Astrocyte (in vitro differentiated cells and primary cell): ENCODE measurements around the gene APOBEC3F. TPM values are rescaled to one million over a fixed set of nuclear protein-coding genes. Genes with fewer than 3 reads are reported as not detected.
"Not testable (repeated sequence)": the region's sequence is repeated elsewhere in the genome, so short reads cannot be mapped to it uniquely, and the experiment has no call there.

Source experiments
- DNase-seq: peaks from one replicate; pipeline ENCODE4 v3.0.0-alpha.2; 2010; ENCODE audit warnings: low read depth
- FAIRE-seq: peaks from 2 replicates; lab custom pipeline; 2011; peaks lifted over from hg19 to GRCh38; lab: Jason Lieb, UNC
- H2AFZ ChIP-seq: 2 replicates; pipeline ENCODE4 v1.6.0; 2012; ENCODE audit warnings: low read depth, low read length, inconsistent platforms
- H3K27ac ChIP-seq: 2 replicates; pipeline ENCODE4 v1.5.1; 2011; ENCODE audit warnings: low read depth, low read length, inconsistent platforms
- H3K27me3 ChIP-seq: 2 replicates; pipeline ENCODE4 v1.6.0; 2011; ENCODE audit warnings: low read length, inconsistent platforms; ENCODE audit not compliant: insufficient read depth
- H3K36me3 ChIP-seq: 2 replicates; pipeline ENCODE4 v1.5.1; 2011; ENCODE audit warnings: low read length, inconsistent platforms; ENCODE audit not compliant: insufficient read depth
- H3K4me1 ChIP-seq: 2 replicates; pipeline ENCODE4 v1.5.1; 2011; ENCODE audit warnings: low read length, inconsistent platforms; ENCODE audit not compliant: insufficient read depth
- H3K4me2 ChIP-seq: 2 replicates; pipeline ENCODE4 v1.6.0; 2012; ENCODE audit warnings: low read length, inconsistent platforms
- H3K4me3 ChIP-seq: 2 replicates; pipeline ENCODE4 v1.5.1; 2011; ENCODE audit warnings: low read depth, mild to moderate bottlenecking, low read length, inconsistent platforms; ENCODE audit not compliant: insufficient read depth
- H3K79me2 ChIP-seq: 2 replicates; pipeline ENCODE4 v1.6.0; 2012; ENCODE audit warnings: mild to moderate bottlenecking, low read length, inconsistent platforms; ENCODE audit not compliant: insufficient read depth
- H3K9ac ChIP-seq: 2 replicates; pipeline ENCODE4 v1.6.0; 2012; ENCODE audit warnings: mild to moderate bottlenecking, low read length, inconsistent platforms
- H3K9me3 ChIP-seq: 2 replicates; pipeline ENCODE4 v1.5.1; 2012; ENCODE audit warnings: low read depth, mild to moderate bottlenecking, low read length, inconsistent platforms; ENCODE audit not compliant: insufficient read depth
- H4K20me1 ChIP-seq: 2 replicates; pipeline ENCODE4 v1.6.0; 2012; ENCODE audit warnings: low read length, inconsistent platforms; ENCODE audit not compliant: insufficient read depth
- H3K27ac Mint-ChIP-seq: one replicate; pipeline ENCODE4 v1.8.0; 2021; ENCODE audit warnings: mild to moderate bottlenecking, mixed read lengths; ENCODE audit not compliant: unreplicated experiment
- H3K27me3 Mint-ChIP-seq: one replicate; pipeline ENCODE4 v1.8.0; 2021; ENCODE audit warnings: low read depth, mixed read lengths; ENCODE audit not compliant: unreplicated experiment
- H3K36me3 Mint-ChIP-seq: one replicate; pipeline ENCODE4 v1.8.0; 2021; ENCODE audit warnings: low read depth, mixed read lengths; ENCODE audit not compliant: unreplicated experiment
- H3K4me1 Mint-ChIP-seq: one replicate; pipeline ENCODE4 v1.8.0; 2021; ENCODE audit warnings: low read depth, mixed read lengths; ENCODE audit not compliant: unreplicated experiment
- H3K4me3 Mint-ChIP-seq: one replicate; pipeline ENCODE4 v1.8.0; 2021; ENCODE audit warnings: mild to moderate bottlenecking, moderate library complexity, mixed read lengths; ENCODE audit not compliant: unreplicated experiment
- H3K9me3 Mint-ChIP-seq: one replicate; pipeline ENCODE4 v1.8.0; 2021; ENCODE audit warnings: mild to moderate bottlenecking, mixed read lengths; ENCODE audit not compliant: unreplicated experiment
- CTCF ChIP-seq: IDR thresholded peaks from 2 replicates; pipeline ENCODE4 v1.5.1; 2011; ENCODE audit warnings: low read depth, mild to moderate bottlenecking, inconsistent platforms, low read length, moderate library complexity; ENCODE audit not compliant: insufficient read depth
- EZH2 ChIP-seq: IDR thresholded peaks from 2 replicates; pipeline ENCODE4 v1.6.1; 2012; ENCODE audit warnings: mild to moderate bottlenecking, low read length, inconsistent platforms; ENCODE audit not compliant: insufficient read depth
- total RNA-seq: library from RNA; stranded (reverse); gene quantifications from 2 replicates; pipeline ENCODE4 v1.2.1, GENCODE V29; 2021

APOBEC3F gene
- total RNA-seq, 1 donor from 2014 or later = 10.4 TPM

GRCh38 chr22:39055658-39056057 is 15.0 kb downstream of the APOBEC3F start:
- H3K4me3 ChIP-seq = no peak overlapping the region

GRCh38 chr22:39061290-39061689 is 20.6 kb downstream of the APOBEC3F start:
- H3K9me3 Mint-ChIP-seq, H3K4me1 Mint-ChIP-seq, H3K36me3 Mint-ChIP-seq, FAIRE-seq, H3K27ac ChIP-seq, H3K27ac Mint-ChIP-seq, H3K27me3 ChIP-seq, H3K36me3 ChIP-seq, H3K4me3 Mint-ChIP-seq, H3K9ac ChIP-seq, H4K20me1 ChIP-seq, H3K27me3 Mint-ChIP-seq, DNase-seq, H3K4me3 ChIP-seq, H3K79me2 ChIP-seq, H3K4me1 ChIP-seq, H3K4me2 ChIP-seq, H3K9me3 ChIP-seq, H2AFZ ChIP-seq: not testable (repeated sequence)

More at GRCh38 chr22:39055658-39056057, 15.0 kb downstream of the APOBEC3F start:
- Histone ChIP-seq H2AFZ (no peak overlapping the region), H3K79me2 (no peaks in the 10 kb centered on the region), H3K27me3 (peaks cover 4% of the 10 kb centered on the region), H3K9ac (no peak overlapping the region), H3K4me2 (no peak overlapping the region), H3K27ac (no peak overlapping the region), H4K20me1 (no peaks in the 10 kb centered on the region), H3K36me3 (no peaks in the 10 kb centered on the region), H3K4me1 (no peaks in the 10 kb centered on the region), H3K9me3 (no peaks in the 10 kb centered on the region)
- Mint-ChIP-seq H3K9me3 (peaks cover 2% of the 10 kb centered on the region), H3K4me1 (no peaks in the 10 kb centered on the region), H3K27ac (no peak overlapping the region), H3K4me3 (no peak overlapping the region), H3K27me3 (no peaks in the 10 kb centered on the region), H3K36me3 (no peaks in the 10 kb centered on the region)
- TF ChIP-seq CTCF (no peak), EZH2 (no peak)
- FAIRE-seq (no peak), DNase-seq (no peak)

- H3K9me3 ChIP-seq, H3K9ac ChIP-seq, H3K36me3 Mint-ChIP-seq, H3K27ac Mint-ChIP-seq, H3K27me3 ChIP-seq, H4K20me1 ChIP-seq, H3K36me3 ChIP-seq, H3K9me3 Mint-ChIP-seq, H3K4me1 Mint-ChIP-seq, H3K4me1 ChIP-seq, FAIRE-seq, H3K4me3 Mint-ChIP-seq, H3K4me3 ChIP-seq, H3K27me3 Mint-ChIP-seq, H3K79me2 ChIP-seq, H3K27ac ChIP-seq, H2AFZ ChIP-seq: not testable (repeated sequence)
- DNase-seq = peak; percentile 57
- peak overlapping the region; percentile 41 for H3K4me2 ChIP-seq
Measured at GRCh38 chr22:39061951-39062350, 21.3 kb downstream of the APOBEC3F start.

- FAIRE-seq = not testable (repeated sequence)
Measured at GRCh38 chr22:39063904-39064303, 23.2 kb downstream of the APOBEC3F start.

GRCh38 chr22:39066442-39067276 is 26.0 kb downstream of the APOBEC3F start:
- not testable (repeated sequence) for H3K4me3 Mint-ChIP-seq, H3K4me3 ChIP-seq, H2AFZ ChIP-seq, H3K36me3 ChIP-seq, H3K27ac ChIP-seq, H3K27ac Mint-ChIP-seq, H3K4me2 ChIP-seq, H3K9me3 Mint-ChIP-seq, DNase-seq, H3K9ac ChIP-seq, FAIRE-seq, H3K36me3 Mint-ChIP-seq, H3K9me3 ChIP-seq, H4K20me1 ChIP-seq, H3K4me1 Mint-ChIP-seq, H3K27me3 ChIP-seq, H3K4me1 ChIP-seq, H3K79me2 ChIP-seq
- peaks cover 17% of the 10 kb centered on the region for H3K27me3 Mint-ChIP-seq

More at GRCh38 chr22:39063904-39064303, 23.2 kb downstream of the APOBEC3F start:
- H3K27me3 Mint-ChIP-seq, H3K36me3 Mint-ChIP-seq, H3K4me1 Mint-ChIP-seq, H2AFZ ChIP-seq, DNase-seq, H3K9ac ChIP-seq, H3K79me2 ChIP-seq, H3K4me2 ChIP-seq, H3K4me1 ChIP-seq, H3K9me3 Mint-ChIP-seq, H3K4me3 ChIP-seq, H3K9me3 ChIP-seq, H3K36me3 ChIP-seq, H3K4me3 Mint-ChIP-seq, H3K27ac Mint-ChIP-seq, H4K20me1 ChIP-seq, H3K27ac ChIP-seq: not testable (repeated sequence)
- H3K27me3 ChIP-seq = peaks cover 11% of the 10 kb centered on the region
